Activated CD4-positive, alpha-beta T cell treated with anti-CD3 and anti-CD28 coated beads, Interleukin-2, amount 50 U/mL, for 16 hours (primary cell): ENCODE results near the gene HIPK2.
A peak's percentile ranks its signal among the peaks of the same experiment; 100 is the strongest.

Experiments used
- DNase-seq: peaks from one replicate; pipeline ENCODE4 v3.0.0-alpha.2; 2020

Gene HIPK2

DNA sequence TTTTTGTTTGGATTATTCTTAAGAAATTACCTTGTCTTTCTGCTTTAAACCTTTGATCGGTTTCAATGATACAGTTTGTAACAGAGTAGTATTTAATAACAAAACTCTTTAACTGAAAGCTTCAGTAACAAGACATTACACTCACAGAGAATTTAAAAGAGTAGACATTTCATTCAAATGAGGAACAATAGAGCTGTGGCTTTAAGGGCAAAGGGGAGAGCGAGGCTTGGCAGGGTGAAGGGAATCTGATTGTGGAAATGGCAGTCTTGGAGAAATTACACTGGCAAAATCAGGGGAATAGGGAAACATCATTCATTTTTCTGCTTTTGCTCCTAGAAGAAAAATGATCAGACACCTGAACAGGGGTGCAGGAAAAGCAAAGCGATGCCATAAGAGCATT lies 5.1 kb upstream of the HIPK2 start:
- DNase-seq: no peak

DNA sequence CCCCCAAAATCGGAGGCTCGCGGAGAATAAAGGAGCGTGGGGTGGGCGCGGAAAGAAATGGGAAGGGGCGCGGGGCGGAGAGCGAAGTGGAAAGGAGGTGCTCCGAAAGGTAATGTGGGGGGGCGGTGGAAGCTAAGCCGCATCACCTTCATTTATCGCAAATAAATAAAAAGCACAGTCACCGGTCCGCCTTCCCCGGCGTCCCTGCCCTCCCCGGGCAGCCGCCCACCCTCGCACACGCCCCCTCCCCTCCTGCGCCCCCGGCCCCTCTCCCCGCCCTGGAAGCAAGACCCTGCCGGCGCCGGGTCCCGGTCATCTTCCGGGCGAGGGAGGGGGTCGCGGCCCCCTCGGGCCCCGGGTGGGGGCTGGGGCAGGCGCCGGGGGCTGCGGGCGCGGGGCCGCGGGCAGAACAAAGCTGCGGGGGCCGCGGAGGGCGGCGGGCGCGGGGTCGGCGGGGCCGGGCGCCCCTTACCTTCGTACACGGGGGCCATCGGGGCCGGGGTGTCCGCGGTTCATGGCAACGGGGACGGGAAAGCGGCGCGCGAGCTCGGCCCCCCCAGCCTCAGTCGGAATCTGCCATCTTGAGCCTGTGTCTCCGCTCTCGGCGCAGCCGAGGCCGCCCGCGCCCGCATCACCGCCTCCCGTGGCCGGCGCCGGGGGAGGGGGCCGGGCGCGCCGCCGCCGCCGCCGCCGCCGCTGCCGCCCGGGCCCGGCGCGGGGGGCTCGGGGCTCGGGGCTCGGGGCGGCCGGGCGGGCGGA lies 486 bp downstream of the HIPK2 start:
- peak; percentile 27 for DNase-seq

DNA sequence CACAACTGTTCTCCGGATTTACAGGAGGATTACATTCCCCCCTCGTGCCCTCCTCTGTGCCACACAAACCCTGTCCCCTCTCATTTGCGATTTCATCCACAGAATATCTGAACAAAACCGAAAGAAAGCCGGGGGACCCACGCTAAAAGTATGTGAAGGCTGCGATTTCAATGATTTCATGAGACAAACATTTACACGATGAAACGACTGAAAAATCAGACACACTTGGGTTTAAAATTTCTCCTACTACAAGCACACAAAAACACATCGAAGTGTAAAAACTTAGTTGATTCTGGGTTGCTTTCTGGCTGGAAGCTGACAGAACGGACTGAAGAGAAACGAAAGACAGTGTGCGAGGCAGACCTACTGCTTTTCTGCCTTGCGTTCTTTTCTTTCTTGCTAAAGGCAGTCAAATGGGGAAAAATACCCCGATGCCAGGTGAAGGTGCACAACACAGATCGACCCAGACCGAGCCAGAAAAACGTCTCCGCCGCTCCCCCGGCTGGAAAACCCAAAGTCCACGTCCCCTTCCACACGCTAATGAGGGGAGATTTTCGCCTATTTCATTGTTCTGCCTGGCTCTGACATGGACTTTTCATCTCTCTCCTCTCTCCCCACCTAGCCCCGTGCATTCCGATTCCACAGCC lies 1.2 kb downstream of the HIPK2 start:
- DNase-seq: peak; percentile 54

DNA sequence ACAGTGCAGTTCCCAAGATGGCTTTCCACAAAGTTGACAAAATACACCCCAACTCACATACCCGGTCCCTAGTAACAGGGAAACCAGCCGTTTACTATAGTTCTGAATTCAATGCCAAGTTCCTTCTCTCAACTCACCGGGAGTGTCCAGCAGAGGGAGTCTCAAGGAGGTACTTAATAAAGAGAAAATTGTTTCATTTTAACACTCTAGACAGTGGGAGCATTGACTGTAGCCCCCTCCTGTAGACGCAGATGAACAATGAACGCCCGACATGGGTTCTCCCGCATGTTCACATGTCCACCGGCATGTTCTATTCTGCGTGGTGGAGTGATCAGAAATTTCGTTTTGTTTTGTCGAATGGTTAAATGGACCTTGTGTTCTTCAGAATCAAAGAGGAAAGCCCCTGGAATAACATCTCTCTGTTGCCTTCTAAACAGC lies 1.9 kb downstream of the HIPK2 start:
- DNase-seq: peak; percentile 77

DNA sequence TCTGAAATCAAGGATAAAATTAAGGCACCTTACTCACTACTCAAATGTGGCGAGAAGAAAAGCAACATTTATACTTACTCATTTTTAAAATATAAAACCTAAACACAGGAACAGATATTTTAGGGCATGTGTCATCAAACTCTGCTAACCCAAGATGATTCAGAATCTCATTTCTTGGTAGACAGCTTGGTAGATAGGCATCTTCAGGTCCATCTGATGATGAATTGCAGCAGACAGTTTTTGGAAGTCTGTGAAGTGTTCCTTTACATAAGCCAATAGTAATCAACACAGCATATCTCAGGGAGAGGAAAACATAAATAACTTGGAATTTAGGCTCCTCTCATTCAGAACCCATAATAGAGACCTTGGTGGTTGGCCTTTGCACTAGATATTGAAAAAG lies 3.4 kb downstream of the HIPK2 start:
- DNase-seq: peak; percentile 75

DNA sequence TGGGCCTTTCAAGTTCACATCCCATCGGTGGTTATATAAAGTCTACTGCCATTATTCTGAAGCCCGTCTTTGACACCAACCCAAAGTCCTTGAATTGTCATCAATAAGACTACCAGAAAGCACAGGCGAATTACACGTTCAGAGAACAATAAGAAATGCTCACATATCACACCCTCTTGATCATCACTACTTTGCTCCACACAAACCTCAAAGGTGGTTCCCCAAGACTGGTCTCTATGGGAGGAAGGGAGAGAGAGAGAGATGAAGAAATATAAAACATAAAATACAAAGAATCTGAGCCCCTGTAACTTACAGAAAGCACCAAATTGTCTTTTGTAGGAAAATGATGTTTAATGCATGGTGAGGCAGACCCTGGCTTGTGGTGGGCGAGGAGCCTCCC lies 4.4 kb downstream of the HIPK2 start:
- peak; percentile 65 for DNase-seq

DNA sequence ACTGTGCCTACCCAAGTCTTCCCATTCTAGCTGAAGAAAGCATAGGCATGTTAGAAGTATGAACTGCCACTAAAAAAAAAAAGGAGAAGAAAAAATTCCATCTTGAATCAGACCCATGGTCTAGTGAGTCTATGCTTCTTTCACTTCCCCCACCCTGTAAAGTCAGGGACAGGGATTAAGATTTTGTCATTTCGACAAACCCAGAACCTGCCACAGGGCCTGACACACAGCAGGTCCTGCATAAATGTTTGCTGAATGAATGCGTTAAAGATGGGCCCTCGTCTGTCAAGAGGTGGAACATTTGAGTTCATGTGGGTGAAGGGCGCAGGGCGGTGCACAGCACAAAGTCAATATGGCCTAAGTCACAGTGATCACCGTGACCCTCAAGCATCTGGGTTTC lies 4.9 kb downstream of the HIPK2 start:
- DNase-seq: no peak

DNA sequence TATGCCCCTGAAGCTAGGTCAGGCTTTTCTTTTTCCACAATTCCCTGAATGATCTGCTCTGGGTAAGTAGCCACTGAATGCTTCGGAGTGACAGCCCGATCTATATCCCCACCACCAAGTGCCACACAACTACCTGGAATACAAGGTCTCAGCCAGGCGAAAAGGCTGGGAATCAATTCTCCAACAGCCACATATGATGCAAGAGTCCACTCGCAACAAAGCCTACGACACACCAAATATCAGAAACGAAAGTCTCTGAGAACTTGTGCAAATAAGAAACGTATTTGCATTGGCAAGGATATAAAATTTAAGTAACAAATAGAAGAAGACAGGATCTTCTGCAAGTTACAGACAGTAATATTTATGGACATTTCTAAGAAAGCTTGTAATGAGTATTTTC lies 5.7 kb downstream of the HIPK2 start:
- no peak for DNase-seq

DNA sequence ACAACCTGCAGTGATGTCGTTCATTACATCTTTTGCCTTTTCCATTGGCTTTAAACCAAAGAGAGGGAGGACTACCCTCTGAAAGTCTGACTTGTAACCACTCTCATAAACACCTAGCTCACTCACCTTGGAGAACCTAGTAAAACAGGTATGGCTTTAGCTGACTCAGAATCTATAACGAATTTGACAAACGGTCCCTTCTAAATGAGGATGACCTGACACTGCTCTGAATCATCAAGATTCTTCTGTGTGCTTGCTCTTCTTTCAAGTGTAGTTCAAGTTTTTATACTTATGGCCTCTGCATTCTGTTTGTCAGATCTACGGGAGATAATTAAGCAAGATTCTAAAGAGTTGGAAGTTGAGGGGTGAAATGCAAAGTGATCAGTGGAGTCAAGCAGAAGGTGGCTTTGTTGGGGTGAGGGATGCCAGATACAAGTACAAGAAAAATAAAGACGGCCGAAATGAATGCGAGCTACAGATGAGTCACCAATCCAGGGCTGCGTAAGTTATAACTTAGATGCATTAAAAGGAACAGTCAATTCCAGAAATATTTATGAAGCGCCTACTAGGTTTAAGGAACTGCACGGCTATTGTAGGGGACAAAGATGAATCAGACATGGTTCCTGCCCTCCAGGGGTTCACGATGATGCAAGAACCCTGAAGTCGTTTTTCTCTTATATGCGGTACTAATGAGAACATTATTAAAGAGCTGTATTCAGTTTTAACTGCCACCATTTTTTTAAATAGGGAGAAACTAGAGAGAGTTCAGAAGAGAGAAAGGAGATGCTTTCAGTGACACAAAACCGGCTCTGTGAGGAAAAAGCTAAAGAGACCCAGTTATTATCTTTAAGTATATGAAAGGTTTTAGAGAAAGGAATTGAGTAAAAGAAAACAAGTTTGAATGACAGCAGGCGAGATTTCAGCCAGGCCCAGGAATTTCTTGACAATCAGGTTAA lies 6.5 kb downstream of the HIPK2 start:
- DNase-seq: peak; percentile 67

DNA sequence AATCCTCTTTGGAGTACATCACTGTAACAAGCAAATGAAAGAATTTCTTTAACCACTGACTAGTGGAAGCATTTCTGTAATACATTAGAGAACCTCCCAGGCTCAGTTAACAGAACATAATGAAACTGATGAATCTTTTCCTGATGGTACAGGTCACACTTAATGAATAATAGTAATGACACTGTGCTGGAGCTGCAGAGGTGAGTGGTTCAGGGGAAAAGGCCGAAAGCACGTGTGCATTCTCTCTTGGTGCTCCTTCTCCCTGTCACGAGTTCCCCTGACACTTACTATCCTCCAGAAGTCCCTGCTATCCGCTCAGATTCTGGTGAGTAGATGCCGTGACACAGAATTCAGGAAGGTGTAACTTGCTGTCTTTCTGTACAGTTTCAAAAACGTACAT lies 8.0 kb downstream of the HIPK2 start:
- no peak for DNase-seq

DNA sequence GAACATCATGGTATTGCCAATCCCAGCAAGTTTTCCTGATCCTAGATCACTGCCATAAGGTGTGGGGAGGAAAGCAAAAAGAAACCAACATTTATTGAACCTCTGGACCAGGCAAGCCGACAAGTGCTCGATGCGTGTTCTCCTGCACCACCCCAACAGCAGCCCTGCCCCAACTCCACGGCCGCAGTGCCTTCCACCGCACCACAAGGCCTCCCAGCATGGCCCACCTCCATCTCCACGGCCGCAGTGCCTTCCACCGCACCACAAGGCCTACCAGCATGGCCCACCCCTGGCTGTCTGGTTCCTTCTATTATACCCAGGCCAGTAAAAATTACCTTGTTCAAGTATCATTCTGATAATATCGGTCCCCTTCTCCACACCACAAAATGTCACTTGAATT lies 8.7 kb downstream of the HIPK2 start:
- no peak for DNase-seq

DNA sequence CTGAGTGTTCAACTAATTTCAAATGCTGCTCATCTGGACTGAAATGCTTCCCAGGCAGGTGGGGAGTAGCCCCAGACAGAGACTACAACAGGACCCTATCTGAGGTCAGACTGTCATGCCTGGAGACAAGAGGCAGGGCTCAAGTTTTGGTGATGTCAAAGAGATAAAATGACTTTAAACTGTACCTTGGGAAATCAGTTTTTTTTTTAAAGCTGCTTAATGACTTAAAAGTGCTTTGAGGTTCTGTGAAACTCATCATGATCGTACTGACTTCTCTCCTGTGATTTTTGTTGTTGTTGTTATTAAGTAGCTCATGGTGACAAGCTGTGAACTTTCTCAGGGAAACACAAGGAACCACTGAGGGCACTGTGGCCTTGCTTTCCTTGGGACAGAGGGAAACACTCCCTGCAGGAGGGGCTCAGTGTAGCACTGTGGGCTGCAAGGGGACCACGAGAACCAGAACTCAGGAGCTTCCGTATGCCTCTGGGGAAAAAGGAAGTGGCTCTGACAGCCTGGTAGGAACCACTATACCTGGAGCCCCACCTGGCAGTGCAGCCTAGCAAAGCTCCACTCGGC lies 9.5 kb downstream of the HIPK2 start:
- DNase-seq: no peak

DNA sequence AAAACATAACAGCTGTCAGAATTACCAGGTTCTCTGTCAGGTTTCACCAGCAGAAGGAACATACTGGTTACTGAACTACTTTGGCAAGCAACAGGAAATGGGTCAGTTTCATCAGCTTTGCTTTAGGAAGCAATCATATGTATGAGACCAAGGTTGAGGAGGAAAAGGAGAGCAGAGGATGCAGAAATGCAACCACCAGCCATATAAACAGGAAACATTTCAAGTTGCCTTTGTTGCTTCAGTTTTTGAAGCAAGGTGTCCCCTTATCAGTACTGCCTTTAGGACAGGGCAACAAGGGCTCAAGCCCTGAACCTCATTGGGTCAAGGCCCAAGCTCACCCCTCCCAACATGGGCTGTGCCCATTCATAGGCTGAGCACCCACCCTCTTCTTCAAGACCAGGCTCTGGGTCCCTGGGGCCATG lies 10.2 kb downstream of the HIPK2 start:
- peak; percentile 74 for DNase-seq

DNA sequence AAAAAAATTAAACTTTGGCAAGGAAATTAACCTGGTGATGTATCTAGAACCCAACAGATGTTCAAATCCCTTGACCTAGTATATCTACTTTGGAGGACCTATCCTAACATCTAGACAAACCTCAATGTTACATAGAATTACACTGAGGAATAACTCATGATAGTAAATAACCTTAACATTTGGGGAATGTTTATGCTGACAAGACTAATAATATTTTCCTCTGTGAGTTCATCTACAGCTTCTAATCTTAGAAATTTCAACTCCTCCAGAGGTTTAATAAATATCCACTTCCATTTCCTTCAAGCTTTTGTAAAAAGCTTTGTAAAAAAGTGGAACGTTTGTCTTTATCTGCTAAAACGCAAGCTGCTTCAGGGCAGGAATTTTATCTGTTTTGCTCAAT lies 12.7 kb downstream of the HIPK2 start:
- no peak for DNase-seq

DNA sequence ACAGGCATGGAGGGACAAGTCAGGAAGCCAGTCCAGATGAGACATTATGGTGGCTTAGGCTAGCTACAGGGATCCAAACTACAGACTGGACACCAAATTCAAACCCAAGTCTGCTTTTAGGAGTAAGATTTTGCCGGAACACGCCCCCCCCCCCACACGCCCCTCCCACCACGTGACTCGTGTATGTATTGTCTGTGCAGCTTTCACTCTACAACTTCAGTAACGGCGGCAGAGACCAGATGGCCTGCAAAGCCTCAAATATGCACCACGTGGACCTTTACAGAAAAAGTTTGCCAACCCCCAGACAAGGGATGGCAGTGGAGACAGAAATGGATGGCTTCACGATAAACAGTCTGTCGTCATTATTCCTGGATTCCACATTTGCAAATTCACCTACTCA lies 14.5 kb downstream of the HIPK2 start:
- no peak for DNase-seq

DNA sequence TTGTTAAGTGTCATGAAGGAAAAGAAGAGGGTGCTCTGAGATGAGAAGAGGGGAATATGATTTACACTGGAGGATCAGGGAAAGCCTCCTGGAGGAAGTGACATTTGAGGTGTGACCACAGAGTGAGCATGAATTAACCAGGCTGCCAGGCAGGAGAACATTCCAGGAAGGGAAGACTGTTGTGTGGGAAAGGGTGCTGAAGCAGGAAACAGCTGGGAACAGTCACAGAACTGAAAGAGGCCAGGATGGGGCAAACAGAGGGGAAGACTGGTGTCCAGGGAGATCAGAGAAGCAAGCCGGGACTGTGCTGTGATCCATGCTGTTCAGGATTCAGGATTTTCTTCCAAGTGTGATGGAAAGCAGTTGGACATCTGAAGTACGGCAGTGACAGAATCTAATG lies 14.9 kb downstream of the HIPK2 start:
- DNase-seq: no peak

DNA sequence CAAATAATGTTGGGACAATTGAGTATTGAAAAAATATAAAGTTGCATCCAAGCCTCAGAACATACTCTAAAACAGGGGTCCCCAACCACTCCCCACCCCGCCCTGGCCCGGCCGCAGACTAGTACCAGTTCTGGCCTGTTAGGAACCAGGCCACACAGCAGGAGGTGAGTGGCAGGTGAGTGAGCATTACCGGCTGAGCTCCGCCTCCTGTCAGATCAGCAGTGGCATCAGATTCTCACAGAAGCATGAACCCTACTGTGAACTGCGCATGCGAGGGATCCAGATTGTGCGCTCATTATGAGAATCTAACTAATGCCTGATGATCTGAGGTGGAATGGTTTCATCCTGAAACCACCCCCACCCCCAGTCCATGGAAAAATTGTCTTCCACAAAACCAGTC lies 19.4 kb downstream of the HIPK2 start:
- DNase-seq: no peak

DNA sequence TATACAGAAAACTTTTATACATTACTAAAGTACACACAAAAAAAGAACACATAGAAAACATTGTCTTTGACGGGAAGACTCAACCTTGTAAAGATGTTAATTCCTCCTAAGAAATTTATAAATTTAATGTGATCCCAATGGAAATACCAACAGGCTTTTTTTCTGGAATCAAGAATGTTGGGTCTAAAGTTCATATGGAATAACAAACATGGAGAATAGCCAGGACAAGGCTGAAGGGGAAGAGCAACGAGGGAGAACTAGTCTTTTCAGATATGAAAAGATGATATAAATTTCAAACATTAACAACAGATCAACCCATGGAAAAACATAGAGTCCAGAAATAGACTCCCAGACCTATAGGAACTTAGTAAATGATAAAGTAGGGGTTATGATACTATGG lies 19.8 kb downstream of the HIPK2 start:
- DNase-seq: no peak

DNA sequence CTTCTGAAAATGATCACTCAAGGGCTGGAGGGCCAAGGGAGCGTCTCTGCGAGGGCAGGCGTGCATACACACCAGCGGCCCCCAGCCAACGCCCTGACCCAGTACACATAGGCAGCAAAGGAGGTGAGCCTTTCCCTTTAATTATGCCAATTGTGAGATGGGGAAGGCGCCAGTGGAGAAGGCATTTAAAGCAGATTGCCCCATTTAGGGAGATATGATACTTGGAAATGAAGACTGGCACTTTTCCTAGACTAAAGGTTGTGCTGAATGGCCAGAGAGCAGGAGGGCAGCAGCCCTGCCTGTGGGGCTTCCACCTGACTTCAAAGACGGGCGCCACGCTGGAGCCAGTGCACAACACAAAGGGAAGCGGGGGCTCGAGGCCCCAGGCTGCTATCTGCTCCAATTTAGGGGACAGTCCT lies 24.1 kb downstream of the HIPK2 start:
- DNase-seq: no peak

DNA sequence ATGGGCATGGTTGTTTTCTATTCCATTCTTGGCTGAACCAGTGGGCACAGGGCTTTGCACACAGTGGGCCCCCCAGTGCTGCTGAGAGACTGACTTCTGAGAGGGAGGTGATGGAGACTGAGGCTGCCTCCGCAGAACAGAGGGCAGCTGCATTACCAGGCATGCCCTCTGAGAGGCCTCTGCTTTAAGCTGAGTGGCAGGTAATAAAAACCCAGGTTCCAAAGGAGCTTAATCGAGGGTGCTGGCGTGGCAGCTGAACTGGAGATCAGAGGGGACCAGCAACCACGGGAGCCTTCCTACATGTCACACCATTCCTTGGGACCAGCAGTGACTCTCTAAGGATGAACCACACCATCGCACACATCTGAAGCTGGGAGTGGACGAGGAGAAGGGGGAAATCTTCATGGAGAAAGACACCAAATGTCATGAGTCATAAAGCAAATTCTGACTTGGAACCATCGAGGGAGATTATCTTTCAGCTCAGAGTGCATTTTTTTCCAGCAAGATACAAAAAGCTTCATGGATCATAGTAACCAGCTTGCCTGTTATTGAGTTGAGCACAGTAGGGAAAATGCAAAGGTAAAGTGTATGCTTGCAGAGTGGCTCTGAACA lies 24.6 kb downstream of the HIPK2 start:
- DNase-seq: no peak

DNA sequence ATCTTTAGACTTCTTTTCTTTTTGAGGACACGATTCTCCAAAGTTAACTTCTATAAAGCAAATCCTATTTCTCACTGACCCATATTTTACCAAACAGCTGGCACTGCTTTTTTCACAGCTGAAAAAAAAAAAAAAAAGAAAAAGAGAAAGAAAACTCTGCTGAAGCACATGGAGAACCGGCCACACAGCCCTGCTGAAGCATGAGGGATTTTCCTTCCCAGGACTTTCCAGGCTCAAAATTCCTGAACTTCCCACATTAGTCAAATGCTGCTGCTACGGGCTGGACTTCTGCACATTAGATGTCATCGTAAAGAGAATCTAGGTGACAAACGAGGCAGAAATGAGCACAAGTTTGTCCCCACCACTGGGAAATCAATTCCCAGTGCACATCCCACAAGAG lies 25.2 kb downstream of the HIPK2 start:
- no peak for DNase-seq

DNA sequence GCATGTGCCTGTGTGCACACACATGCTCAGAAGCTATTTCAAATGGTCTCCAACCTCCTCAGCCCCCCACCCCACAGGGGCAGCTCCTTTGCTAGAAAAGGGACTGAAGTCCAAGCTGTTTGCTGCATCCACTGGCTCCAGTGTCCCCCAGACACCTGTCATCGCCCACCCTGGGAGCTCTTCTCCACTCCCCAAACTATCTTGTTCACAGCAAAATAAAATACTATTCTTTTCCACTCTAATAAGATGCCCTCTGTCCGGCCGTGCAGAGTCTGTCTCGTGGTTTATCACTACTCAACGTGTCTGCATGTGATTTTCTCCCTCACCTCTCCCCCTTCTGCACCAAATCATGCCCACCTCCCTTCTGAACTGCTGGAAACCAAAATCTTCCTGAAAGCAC lies 25.6 kb downstream of the HIPK2 start:
- DNase-seq: no peak
